Measurements from ENCODE around the gene OGFOD2.

DNA sequence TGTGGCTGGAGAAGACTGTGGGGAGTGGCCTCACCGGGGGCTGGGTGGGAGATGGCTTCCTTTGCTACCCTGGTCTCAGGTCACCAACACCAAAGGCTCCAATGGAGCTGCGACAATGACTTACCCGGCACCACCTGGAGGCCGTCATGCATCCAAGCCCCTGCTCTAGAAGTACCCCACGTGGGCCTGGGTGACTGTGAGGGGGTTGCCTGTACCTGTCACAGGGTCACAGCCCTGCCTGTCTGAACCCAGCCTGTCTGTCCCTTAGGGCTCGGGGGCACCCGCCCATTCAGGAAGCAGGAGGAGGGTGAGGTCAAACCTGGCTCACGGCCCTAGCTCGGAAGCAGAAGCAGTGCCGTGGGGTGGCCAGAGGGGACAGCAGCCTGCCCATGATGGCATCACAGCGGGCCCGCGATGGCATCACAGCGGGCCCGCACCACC is 27.7 kb upstream of the OGFOD2 start:
- no peak for TF ChIP-seq CTCF (IDR thresholded peaks at IDR 0.05)
- TF ChIP-seq POLR2A (IDR thresholded peaks at IDR 0.05): no peak
